GM23338 (cell line): ENCODE data around the gene ABCA1. TPM values are rescaled to one million over a fixed set of nuclear protein-coding genes. Genes with fewer than 3 reads are reported as not detected.

Experiments
- ATAC-seq: fragments of 200-7000 bp; cut with Tn5 transposase; 3 replicates; pipeline ENCODE4 v1.9.1; 2020
- DNase-seq: peaks from one replicate; pipeline ENCODE4 v3.0.0-alpha.2; 2015; ENCODE audit warnings: low spot score
- H2AFZ ChIP-seq: fragments of 200-600 bp; sonication (generic); 2 replicates; pipeline ENCODE4 v1.8.0; 2016; ENCODE audit warnings: antibody characterized with exemption, mild to moderate bottlenecking, moderate library complexity
- H3F3A ChIP-seq: fragments of 200-600 bp; sonication (generic); replicated peaks from 2 replicates; pipeline ENCODE4 v1.8.0; 2017; ENCODE audit warnings: antibody characterized with exemption, mixed run types, low read depth
- H3K27ac ChIP-seq: fragments of 200-600 bp; sonication (generic); 2 replicates; pipeline ENCODE4 v1.6.1; 2016; ENCODE audit warnings: low read depth
- H3K27me3 ChIP-seq: fragments of 200-600 bp; sonication (generic); 2 replicates; pipeline ENCODE4 v1.8.0; 2016; ENCODE audit warnings: mild to moderate bottlenecking, mixed run types, moderate library complexity; ENCODE audit not compliant: insufficient read depth
- H3K36me3 ChIP-seq: fragments of 200-600 bp; sonication (generic); 2 replicates; pipeline ENCODE4 v1.8.0; 2016; ENCODE audit warnings: mild to moderate bottlenecking; ENCODE audit not compliant: insufficient read depth
- H3K4me1 ChIP-seq: fragments of 200-600 bp; sonication (generic); 2 replicates; pipeline ENCODE4 v1.8.0; 2016; ENCODE audit warnings: mild to moderate bottlenecking, moderate library complexity; ENCODE audit not compliant: insufficient read depth
- H3K4me2 ChIP-seq: fragments of 200-600 bp; sonication (generic); 2 replicates; pipeline ENCODE4 v1.7.1; 2017; ENCODE audit warnings: mixed run types
- H3K4me3 ChIP-seq: fragments of 200-600 bp; sonication (generic); 2 replicates; pipeline ENCODE4 v1.6.1; 2016; ENCODE audit warnings: mixed run types
- H3K79me2 ChIP-seq: fragments of 200-600 bp; sonication (generic); replicated peaks from 2 replicates; pipeline ENCODE4 v1.8.0; 2017; ENCODE audit warnings: mild to moderate bottlenecking; ENCODE audit not compliant: insufficient read depth
- H3K9me2 ChIP-seq: fragments of 200-600 bp; sonication (generic); 2 replicates; pipeline ENCODE4 v1.8.0; 2017; ENCODE audit not compliant: insufficient read depth
- H4K20me1 ChIP-seq: fragments of 200-600 bp; sonication (generic); replicated peaks from 2 replicates; pipeline ENCODE4 v1.8.0; 2017; ENCODE audit warnings: mild to moderate bottlenecking; ENCODE audit not compliant: insufficient read depth
- H3K27ac Mint-ChIP-seq: 2 replicates; pipeline ENCODE4 v1.8.0; 2020; ENCODE audit warnings: inconsistent platforms, mild to moderate bottlenecking, moderate library complexity, mixed read lengths
- H3K27me3 Mint-ChIP-seq: 3 replicates; pipeline ENCODE4 v1.8.0; 2022; ENCODE audit warnings: low read depth, mild to moderate bottlenecking, moderate library complexity, mixed read lengths, inconsistent platforms; ENCODE audit not compliant: insufficient read depth, poor library complexity
- H3K36me3 Mint-ChIP-seq: 3 replicates; pipeline ENCODE4 v1.8.0; 2021; ENCODE audit warnings: low read depth, mild to moderate bottlenecking, inconsistent platforms, moderate library complexity, mixed read lengths
- H3K4me1 Mint-ChIP-seq: 3 replicates; pipeline ENCODE4 v1.8.0; 2020; ENCODE audit warnings: mild to moderate bottlenecking, inconsistent platforms, mixed read lengths
- H3K4me3 Mint-ChIP-seq: 3 replicates; pipeline ENCODE4 v1.8.0; 2021; ENCODE audit warnings: moderate library complexity, mild to moderate bottlenecking, inconsistent platforms, mixed read lengths
- H3K9me3 Mint-ChIP-seq: 3 replicates; pipeline ENCODE4 v1.8.0; 2020; ENCODE audit warnings: moderate library complexity, mild to moderate bottlenecking, inconsistent platforms, mixed read lengths
- CREB1 ChIP-seq: fragments of 250-450 bp; sonication (Bioruptor Pico); IDR thresholded peaks from 2 replicates; pipeline ENCODE4 v1.5.0; 2020; ENCODE audit warnings: low read depth, mild to moderate bottlenecking, moderate library complexity
- CTCF ChIP-seq, 2 experiments: fragments of 200-600 bp in 1 of 2; sonication (generic) in 1 of 2; conservative IDR thresholded peaks; 2 replicates each; pipeline versions ENCODE4 v1.5.1 to v1.6.1; 2016 to 2017; ENCODE audit warnings: antibody characterized with exemption in 2 of 2, low read depth in 2 of 2, mild to moderate bottlenecking in 2 of 2, moderate library complexity in 1 of 2
- ETS1 ChIP-seq: IDR thresholded peaks from 2 replicates; pipeline ENCODE4 v1.6.1; 2016; ENCODE audit warnings: antibody characterized with exemption
- EZH2 ChIP-seq: fragments of 200-600 bp; sonication (generic); IDR thresholded peaks from one replicate; pipeline ENCODE4 v1.8.0; 2017; ENCODE audit warnings: antibody characterized with exemption, mild to moderate bottlenecking, low read depth; ENCODE audit not compliant: unreplicated experiment
- EZH2phosphoT487 ChIP-seq: fragments of 200-600 bp; sonication (generic); IDR thresholded peaks from one replicate; pipeline ENCODE4 v1.8.1; 2018; ENCODE audit warnings: antibody characterized with exemption; ENCODE audit not compliant: unreplicated experiment
- JUNB ChIP-seq: IDR thresholded peaks from one replicate; pipeline ENCODE4 v1.6.1; 2016; ENCODE audit warnings: antibody characterized with exemption; ENCODE audit not compliant: unreplicated experiment
- NANOG ChIP-seq: IDR thresholded peaks from 2 replicates; pipeline ENCODE4 v1.6.1; 2016; ENCODE audit warnings: antibody characterized with exemption, borderline replicate concordance
- POLR2AphosphoS5 ChIP-seq: IDR thresholded peaks from 2 replicates; pipeline ENCODE4 v1.6.1; 2016; ENCODE audit warnings: antibody characterized with exemption, low read depth
- REST ChIP-seq: IDR thresholded peaks from one replicate; pipeline ENCODE4 v1.6.1; 2018; ENCODE audit warnings: antibody characterized with exemption; ENCODE audit not compliant: unreplicated experiment
- STAT1 ChIP-seq: IDR thresholded peaks from one replicate; pipeline ENCODE4 v1.6.1; 2016; ENCODE audit warnings: antibody characterized with exemption; ENCODE audit not compliant: unreplicated experiment
- ZNF114 ChIP-seq: fragments of 250-450 bp; sonication (Bioruptor Pico); IDR thresholded peaks from 2 replicates; pipeline ENCODE4 v1.5.0; 2020; ENCODE audit warnings: mild to moderate bottlenecking, moderate library complexity
- ZNF331 ChIP-seq: fragments of 250-450 bp; sonication (Bioruptor Pico); IDR thresholded peaks from 2 replicates; pipeline ENCODE4 v1.5.0; 2020; ENCODE audit warnings: low read depth, mild to moderate bottlenecking, moderate library complexity
- ZNF462 ChIP-seq: fragments of 250-450 bp; sonication (Bioruptor Pico); IDR thresholded peaks from 2 replicates; pipeline ENCODE4 v1.5.0; 2020; ENCODE audit warnings: mild to moderate bottlenecking, moderate library complexity
- polyA plus RNA-seq: library from polyadenylated mRNA; unstranded; fragments of >200 nt; fragmentation: Nextera tagmentation; extraction: Ambion mirVana; gene quantifications from 2 replicates; pipeline ENCODE4 v1.2.1, GENCODE V29; 2016
- total RNA-seq: library from RNA; depleted of rRNA; stranded (reverse); fragments of >200 nt; shearing (Covaris generic); gene quantifications from 2 replicates; pipeline ENCODE4 v1.2.3, GENCODE V29; 2014

ABCA1 gene
- total and polyA plus RNA-seq, 2 experiments from 2014 or later: 1.4 to 2.8 TPM

GRCh38 chr9:104872656-104873488 lies 55.1 kb downstream of the ABCA1 start:
- Histone ChIP-seq H3K27me3 (no peaks in the 10 kb centered on the region), H3K36me3 (no peaks in the 10 kb centered on the region), H3K79me2 (no peaks in the 10 kb centered on the region), H3K4me3 (no peak overlapping the region), H3K4me1 (peaks cover 23% of the 10 kb centered on the region), H4K20me1 (peaks cover 3% of the 10 kb centered on the region; the same call in 1 of the 2 replicates), H3K9me2 (no peaks in the 10 kb centered on the region), H2AFZ (no peak overlapping the region), H3K27ac (no peak overlapping the region), H3F3A (no peaks in the 10 kb centered on the region), H3K4me2 (no peak overlapping the region)
- H3K4me3 Mint-ChIP-seq: no peak overlapping the region
- ATAC-seq: no peak
- peak; percentile 13 for DNase-seq
- no peak for TF ChIP-seq EZH2phosphoT487
- no peak for TF ChIP-seq NANOG
- TF ChIP-seq STAT1: no peak
- no peak for TF ChIP-seq EZH2
- no peak for TF ChIP-seq REST
- no peak for TF ChIP-seq POLR2AphosphoS5
- no peak for TF ChIP-seq CTCF (conservative IDR thresholded peaks at IDR 0.05; ENCODE audit: low read depth in 2 of 2)
- TF ChIP-seq ZNF114 (CRISPR knock-in tag): no peak
- TF ChIP-seq ZNF462 (CRISPR knock-in tag): no peak
- no peak for TF ChIP-seq ETS1
- no peak for TF ChIP-seq CREB1 (CRISPR knock-in tag)
- TF ChIP-seq JUNB: no peak
- no peak for TF ChIP-seq ZNF331 (CRISPR knock-in tag)
- no peak overlapping the region for H3K27ac Mint-ChIP-seq
- peaks cover 60% of the 10 kb centered on the region for H3K36me3 Mint-ChIP-seq
- H3K4me1 Mint-ChIP-seq: peaks cover 38% of the 10 kb centered on the region
- peaks cover 11% of the 10 kb centered on the region; the same call in 2 of the 3 replicates for H3K9me3 Mint-ChIP-seq
- peaks cover 18% of the 10 kb centered on the region for H3K27me3 Mint-ChIP-seq
